ENCODE data around the gene SLC37A4. TPM values are rescaled to one million over a fixed set of nuclear protein-coding genes. Genes with fewer than 3 reads are reported as not detected.
"Not testable (repeated sequence)": the region's sequence is repeated elsewhere in the genome, so short reads cannot be mapped to it uniquely, and the experiment has no call there.

SLC37A4 gene
- 31.1 TPM for polyA plus RNA-seq (2013, experiment 1 of 2)
- polyA plus RNA-seq (2013, experiment 2 of 2), result 35.1 TPM

DNA sequence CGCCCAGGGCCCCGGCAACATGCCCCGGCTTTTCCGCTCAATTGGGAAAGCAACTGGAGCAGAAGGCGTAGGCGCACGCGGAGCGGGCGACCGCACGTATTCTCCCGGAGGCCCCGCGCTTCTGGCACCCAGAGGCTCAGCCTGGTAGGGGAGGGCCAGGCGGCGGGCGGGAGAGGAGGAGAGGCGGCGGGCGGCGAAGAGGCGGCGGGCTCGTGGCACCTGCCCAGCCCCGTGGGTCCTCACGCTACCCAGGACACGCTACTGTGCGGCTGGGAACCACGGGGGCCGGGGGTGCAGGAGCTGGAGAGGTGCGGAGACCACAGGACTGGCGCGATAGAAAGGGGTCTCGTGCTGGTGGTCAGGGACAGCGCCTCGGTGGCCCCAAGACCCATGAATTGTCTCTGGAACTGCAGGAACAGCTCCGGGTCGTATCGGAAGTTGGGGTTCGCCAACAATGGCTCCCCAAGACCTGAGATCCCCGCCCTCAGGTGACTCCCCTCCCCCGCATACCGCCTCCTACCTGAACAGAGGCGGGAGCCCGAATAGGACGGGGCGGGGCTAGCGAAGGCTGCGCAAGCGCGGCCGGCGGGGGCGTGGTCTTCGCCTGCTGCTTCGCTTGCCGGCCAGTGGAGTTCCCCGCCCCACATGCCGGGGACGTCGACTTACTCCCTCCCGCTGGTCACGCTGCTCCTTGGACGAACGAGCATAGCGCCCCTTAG is at the start of gene SLC37A4:
TSS of gene SLC37A4 (minus strand) at position 549 of the 719 bp plus-strand sequence.
- Histone ChIP-seq H3K4me3 (ENCODE audit: low read length) (peak within 1 kb of the TSS; percentile 87), H3K9me3 (ENCODE audit: insufficient read depth, low read depth, low read length) (no peaks in the 10 kb centered on the region), H3K4me1 (ENCODE audit: insufficient read depth, low read length) (peaks cover 12% of the 10 kb centered on the region), H3K27me3 (ENCODE audit: insufficient read depth, low read length) (no peaks in the 10 kb centered on the region), H3K9ac (ENCODE audit: low read depth, low read length) (peak within 1 kb of the TSS; percentile 86), H3K27ac (ENCODE audit: low read depth, low read length) (peak within 1 kb of the TSS; percentile 66), H3K36me3 (ENCODE audit: insufficient read depth, low read length) (peaks cover 35% of the 10 kb centered on the region)
- under 1% methylated on average over 67 of the region's 67 CpGs for WGBS

DNA sequence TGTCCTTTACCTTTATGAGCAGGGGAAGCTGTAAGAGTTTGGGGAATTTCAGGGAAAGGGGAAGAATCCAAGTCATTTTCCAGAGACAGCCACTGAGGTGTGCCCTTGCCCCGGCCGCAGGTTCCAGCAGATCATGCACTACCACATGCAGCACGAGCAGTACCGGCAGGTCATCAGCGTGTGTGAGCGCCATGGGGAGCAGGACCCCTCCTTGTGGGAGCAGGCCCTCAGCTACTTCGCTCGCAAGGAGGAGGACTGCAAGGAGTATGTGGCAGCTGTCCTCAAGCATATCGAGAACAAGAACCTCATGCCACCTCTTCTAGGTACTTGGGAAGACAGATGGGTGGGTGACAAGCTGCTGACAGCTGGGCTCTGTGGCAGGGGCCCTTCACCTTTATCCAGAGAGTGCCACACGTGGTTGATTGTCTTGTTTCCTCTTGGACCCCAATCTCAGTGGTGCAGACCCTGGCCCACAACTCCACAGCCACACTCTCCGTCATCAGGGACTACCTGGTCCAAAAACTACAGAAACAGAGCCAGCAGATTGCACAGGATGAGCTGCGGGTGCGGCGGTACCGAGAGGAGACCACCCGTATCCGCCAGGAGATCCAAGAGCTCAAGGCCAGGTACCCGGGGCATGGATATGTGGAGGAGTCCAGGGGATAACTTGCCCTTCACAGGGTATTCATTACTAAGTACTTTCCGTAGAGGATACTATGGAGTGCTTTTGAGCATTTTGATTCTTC is 48.2 kb upstream of the SLC37A4 start:
- H3K27ac ChIP-seq (ENCODE audit: low read depth, low read length), result no peak overlapping the region
- peaks cover 67% of the 10 kb centered on the region for H3K36me3 ChIP-seq (ENCODE audit: insufficient read depth, low read length)
- 92% methylated on average over 19 of the region's 19 CpGs for WGBS
- no peaks in the 10 kb centered on the region for H3K4me1 ChIP-seq (ENCODE audit: insufficient read depth, low read length)
- H3K9ac ChIP-seq (ENCODE audit: low read depth, low read length), result no peak overlapping the region
- no peaks in the 10 kb centered on the region for H3K9me3 ChIP-seq (ENCODE audit: insufficient read depth, low read depth, low read length)
- no peak overlapping the region for H3K4me3 ChIP-seq (ENCODE audit: low read length)
- no peaks in the 10 kb centered on the region for H3K27me3 ChIP-seq (ENCODE audit: insufficient read depth, low read length)

DNA sequence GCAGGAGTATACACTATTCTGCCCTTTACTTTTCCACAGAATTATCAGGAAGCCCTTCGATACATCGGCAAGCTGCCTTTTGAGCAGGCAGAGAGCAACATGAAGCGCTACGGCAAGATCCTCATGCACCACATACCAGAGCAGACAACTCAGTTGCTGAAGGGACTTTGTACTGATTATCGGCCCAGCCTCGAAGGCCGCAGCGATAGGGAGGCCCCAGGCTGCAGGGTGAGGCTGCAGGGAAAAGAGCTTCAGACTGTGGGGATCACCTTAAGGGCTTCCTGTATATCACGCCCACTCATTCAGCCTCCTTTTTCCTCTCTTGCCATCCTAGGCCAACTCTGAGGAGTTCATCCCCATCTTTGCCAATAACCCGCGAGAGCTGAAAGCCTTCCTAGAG is 47.2 kb upstream of the SLC37A4 start:
- WGBS, result 96% methylated on average over 11 of the region's 11 CpGs
- Histone ChIP-seq H3K9ac (ENCODE audit: low read depth, low read length) (no peak overlapping the region), H3K36me3 (ENCODE audit: insufficient read depth, low read length) (peaks cover 77% of the 10 kb centered on the region), H3K9me3 (ENCODE audit: insufficient read depth, low read depth, low read length) (no peaks in the 10 kb centered on the region), H3K4me1 (ENCODE audit: insufficient read depth, low read length) (no peaks in the 10 kb centered on the region), H3K27ac (ENCODE audit: low read depth, low read length) (no peak overlapping the region), H3K4me3 (ENCODE audit: low read length) (no peak overlapping the region), H3K27me3 (ENCODE audit: insufficient read depth, low read length) (no peaks in the 10 kb centered on the region)

DNA sequence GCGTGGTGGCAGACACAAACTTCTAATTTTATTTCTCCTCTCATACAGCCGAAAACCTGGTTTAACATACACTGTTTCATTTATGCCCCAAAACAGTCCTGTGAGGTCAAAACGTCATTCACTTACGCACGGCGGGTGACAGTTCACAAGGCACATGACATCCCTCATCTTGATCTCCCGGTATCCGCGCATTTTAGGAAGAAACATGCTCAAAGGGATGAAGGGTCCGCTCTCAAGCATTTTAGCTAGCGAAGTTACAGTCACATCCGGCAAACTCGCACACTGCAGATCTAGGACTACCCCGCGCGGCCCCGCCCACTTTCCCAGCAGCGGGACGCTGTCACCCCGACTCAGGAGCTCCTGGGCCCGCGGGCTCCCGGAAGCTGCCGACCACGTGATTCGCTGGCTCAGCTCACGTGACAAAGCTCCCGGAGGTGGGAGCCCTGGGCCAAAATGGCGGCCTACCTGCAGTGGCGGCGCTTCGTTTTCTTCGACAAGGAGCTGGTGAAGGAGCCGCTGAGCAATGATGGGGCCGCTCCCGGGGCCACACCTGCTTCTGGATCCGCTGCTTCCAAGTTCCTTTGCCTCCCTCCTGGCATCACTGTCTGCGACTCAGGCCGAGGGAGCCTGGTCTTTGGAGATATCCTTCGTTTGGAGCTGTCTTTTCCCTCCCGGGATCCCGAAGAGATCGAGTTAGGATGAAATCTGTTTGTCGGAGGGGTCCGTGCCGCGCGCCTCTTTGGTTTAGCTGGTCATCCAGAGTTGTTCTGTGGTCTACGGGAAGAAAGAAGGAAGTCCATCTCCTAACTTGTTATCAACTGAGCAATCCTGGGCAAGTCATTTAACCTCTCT is 36.9 kb upstream of the SLC37A4 start, which contains the start of gene VPS11:
TSS of gene VPS11 (plus strand) at position 448 of the 852 bp plus-strand sequence. CDS start at position 454, 6 bp downstream.
- peaks cover 27% of the 10 kb centered on the region for H3K36me3 ChIP-seq (ENCODE audit: insufficient read depth, low read length)
- H3K4me1 ChIP-seq (ENCODE audit: insufficient read depth, low read length), result no peaks in the 10 kb centered on the region
- no peaks in the 10 kb centered on the region for H3K27me3 ChIP-seq (ENCODE audit: insufficient read depth, low read length)
- peak within 1 kb of the TSS; percentile 90 for H3K9ac ChIP-seq (ENCODE audit: low read depth, low read length)
- peak within 1 kb of the TSS; percentile 67 for H3K27ac ChIP-seq (ENCODE audit: low read depth, low read length)
- no peaks in the 10 kb centered on the region for H3K9me3 ChIP-seq (ENCODE audit: insufficient read depth, low read depth, low read length)
- under 1% methylated on average over 49 of the region's 49 CpGs for WGBS
- H3K4me3 ChIP-seq (ENCODE audit: low read length), result peak within 1 kb of the TSS; percentile 96

DNA sequence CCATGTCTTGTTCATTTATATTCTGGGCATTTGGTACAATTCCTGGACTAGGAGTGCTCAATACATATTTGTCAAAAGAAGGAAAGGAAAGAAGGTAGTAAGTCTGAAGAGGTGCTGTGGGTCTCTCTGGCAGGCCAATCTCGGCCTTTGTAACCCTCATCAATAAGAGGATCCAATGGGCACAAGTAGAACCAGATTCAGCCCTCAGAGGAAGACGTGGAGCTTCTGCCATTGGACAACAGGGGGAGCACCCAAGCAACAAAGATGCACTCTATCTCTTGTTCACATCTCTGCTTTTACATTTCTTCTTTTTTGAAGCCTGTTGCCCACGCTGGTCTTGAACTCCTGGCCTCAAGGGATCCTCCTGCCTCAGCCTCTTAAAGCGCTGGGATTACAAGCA is 34.7 kb upstream of the SLC37A4 start:
- no peak overlapping the region for H3K4me3 ChIP-seq (ENCODE audit: low read length)
- no peak overlapping the region for H3K9ac ChIP-seq (ENCODE audit: low read depth, low read length)
- H3K9me3 ChIP-seq (ENCODE audit: insufficient read depth, low read depth, low read length), result no peaks in the 10 kb centered on the region
- 52% methylated on average over 4 of the region's 4 CpGs for WGBS
- no peaks in the 10 kb centered on the region for H3K27me3 ChIP-seq (ENCODE audit: insufficient read depth, low read length)
- no peaks in the 10 kb centered on the region for H3K4me1 ChIP-seq (ENCODE audit: insufficient read depth, low read length)
- H3K27ac ChIP-seq (ENCODE audit: low read depth, low read length), result no peak overlapping the region
- peaks cover 11% of the 10 kb centered on the region for H3K36me3 ChIP-seq (ENCODE audit: insufficient read depth, low read length)

DNA sequence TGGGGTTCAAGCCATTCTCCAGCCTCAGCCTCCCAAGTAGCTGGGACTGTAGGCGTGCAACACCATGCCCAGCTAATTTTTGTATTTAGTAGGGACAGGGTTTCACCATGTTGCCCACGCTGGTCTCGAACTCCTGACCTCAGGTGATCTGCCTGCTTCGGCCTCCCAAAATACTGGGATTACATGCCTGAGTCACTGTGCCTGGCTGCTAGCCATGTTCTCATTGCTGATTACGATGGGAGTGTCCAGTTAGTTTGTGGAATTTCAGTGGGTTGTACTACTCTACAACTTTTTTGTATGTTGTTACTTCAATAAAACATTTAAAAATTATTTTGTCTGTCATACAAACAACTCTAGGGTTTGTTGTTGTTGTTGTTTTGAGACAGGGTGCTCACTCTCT is 32.1 kb upstream of the SLC37A4 start:
- 92% methylated on average over 4 of the region's 5 CpGs for WGBS
- Histone ChIP-seq H3K27ac (ENCODE audit: low read depth, low read length) (no peak overlapping the region), H3K27me3 (ENCODE audit: insufficient read depth, low read length) (no peaks in the 10 kb centered on the region), H3K9me3 (ENCODE audit: insufficient read depth, low read depth, low read length) (no peaks in the 10 kb centered on the region), H3K9ac (ENCODE audit: low read depth, low read length) (no peak overlapping the region), H3K36me3 (ENCODE audit: insufficient read depth, low read length) (no peaks in the 10 kb centered on the region), H3K4me3 (ENCODE audit: low read length) (no peak overlapping the region), H3K4me1 (ENCODE audit: insufficient read depth, low read length) (0 out of 2 replicates have a peak, but pooled peaks cover 3% of the 10 kb centered on the region)

DNA sequence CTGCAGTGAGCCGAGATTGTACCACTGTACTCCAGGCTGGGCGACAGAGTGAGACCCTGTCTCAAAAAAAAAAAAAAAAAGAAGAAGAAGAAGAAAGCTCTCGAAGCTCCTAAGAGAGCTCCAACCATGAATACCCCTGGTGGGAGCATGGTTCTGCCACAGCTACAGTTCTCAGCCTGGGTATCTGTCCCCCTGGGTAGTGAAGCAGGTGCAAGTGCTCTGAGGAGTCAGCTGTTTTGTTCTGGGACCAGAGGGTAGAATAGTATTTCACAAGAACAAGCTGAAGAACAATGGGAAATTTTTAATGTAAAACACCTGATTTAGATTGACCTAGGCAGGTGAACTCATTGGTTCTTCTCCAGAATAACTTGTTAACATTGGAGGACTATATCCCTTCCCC is 30.6 kb upstream of the SLC37A4 start:
- Histone ChIP-seq H3K27me3 (ENCODE audit: insufficient read depth, low read length) (no peaks in the 10 kb centered on the region), H3K4me1 (ENCODE audit: insufficient read depth, low read length) (0 out of 2 replicates have a peak, but pooled peaks cover 3% of the 10 kb centered on the region), H3K9ac (ENCODE audit: low read depth, low read length) (no peak overlapping the region), H3K4me3 (ENCODE audit: low read length) (no peak overlapping the region), H3K27ac (ENCODE audit: low read depth, low read length) (no peak overlapping the region), H3K9me3 (ENCODE audit: insufficient read depth, low read depth, low read length) (no peaks in the 10 kb centered on the region), H3K36me3 (ENCODE audit: insufficient read depth, low read length) (no peaks in the 10 kb centered on the region)
- WGBS, result 96% methylated on average over 3 of the region's 3 CpGs

DNA sequence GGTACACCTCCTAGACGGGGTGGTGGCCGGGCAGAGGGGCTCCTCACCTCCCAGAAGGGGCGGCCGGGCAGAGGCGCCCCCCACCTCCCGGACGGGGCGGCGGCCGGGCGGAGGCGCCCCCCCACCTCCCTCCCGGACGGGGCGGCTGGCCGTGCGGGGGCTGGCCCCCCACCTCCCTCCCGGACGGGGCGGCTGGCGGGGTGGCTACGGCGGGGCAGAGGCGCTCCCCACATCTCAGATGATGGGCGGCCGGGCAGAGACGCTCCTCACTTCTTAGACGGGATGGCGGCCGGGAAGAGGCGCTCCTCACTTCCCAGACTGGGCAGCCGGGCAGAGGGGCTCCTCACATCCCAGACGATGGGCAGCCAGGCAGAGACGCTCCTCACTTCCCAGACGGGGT is 28.5 kb upstream of the SLC37A4 start:
- 92% methylated on average over 29 of the region's 35 CpGs for WGBS
- not testable (repeated sequence) for H3K27me3 ChIP-seq (ENCODE audit: insufficient read depth, low read length); H3K9me3 ChIP-seq (ENCODE audit: insufficient read depth, low read depth, low read length); H3K9ac ChIP-seq (ENCODE audit: low read depth, low read length); H3K4me1 ChIP-seq (ENCODE audit: insufficient read depth, low read length); H3K27ac ChIP-seq (ENCODE audit: low read depth, low read length); H3K4me3 ChIP-seq (ENCODE audit: low read length)
- H3K36me3 ChIP-seq (ENCODE audit: insufficient read depth, low read length), result peaks cover 16% of the 10 kb centered on the region

DNA sequence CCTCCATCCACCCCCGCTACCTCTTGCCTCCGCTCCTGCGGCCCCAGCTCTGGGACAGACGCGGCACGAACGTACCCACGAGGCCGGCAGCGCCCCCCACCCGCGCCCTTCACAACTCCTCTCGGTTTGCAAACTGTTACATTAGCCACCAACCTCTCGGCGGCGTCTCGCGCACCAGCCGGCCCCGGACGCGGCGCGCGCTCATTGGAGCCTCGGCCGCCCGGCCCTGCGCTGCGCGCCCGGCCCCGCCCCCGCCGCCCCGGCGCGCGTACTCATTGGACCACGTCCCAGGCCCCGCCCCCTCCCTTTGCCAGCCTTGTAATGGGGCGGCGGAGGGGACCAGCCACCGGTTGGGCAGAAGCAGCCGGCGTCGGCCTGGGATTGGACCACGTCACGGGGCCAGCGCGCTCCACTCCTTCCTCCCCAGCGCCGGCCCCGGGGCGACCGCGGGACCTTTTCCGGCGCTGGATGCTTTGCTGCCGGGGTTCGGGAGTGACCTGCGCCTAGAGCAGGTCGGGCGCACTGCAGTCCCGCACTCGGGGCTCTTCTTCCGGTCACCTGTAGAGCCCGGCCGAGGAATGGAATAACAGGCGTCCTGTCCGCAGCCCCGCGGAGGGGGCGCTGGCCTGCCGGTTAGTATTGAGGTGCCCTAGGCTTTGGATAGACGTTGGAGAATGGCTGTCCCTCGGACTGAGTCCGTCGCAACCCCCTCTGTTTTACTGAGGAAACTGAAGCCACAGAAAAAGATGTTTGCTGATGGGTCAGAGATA is 26.5 kb upstream of the SLC37A4 start, which contains the start of gene HYOU1:
TSS of gene HYOU1 (minus strand) at position 206 of the 770 bp plus-strand sequence. CDS start 1,045 bp downstream, outside the sequence.
- Histone ChIP-seq H3K27me3 (ENCODE audit: insufficient read depth, low read length) (no peaks in the 10 kb centered on the region), H3K4me1 (ENCODE audit: insufficient read depth, low read length) (0 out of 2 replicates have a peak, but pooled peaks cover 8% of the 10 kb centered on the region), H3K9me3 (ENCODE audit: insufficient read depth, low read depth, low read length) (no peaks in the 10 kb centered on the region), H3K36me3 (ENCODE audit: insufficient read depth, low read length) (peaks cover 36% of the 10 kb centered on the region), H3K27ac (ENCODE audit: low read depth, low read length) (peak within 1 kb of the TSS; percentile 97), H3K4me3 (ENCODE audit: low read length) (peak within 1 kb of the TSS; percentile 73), H3K9ac (ENCODE audit: low read depth, low read length) (peak within 1 kb of the TSS; percentile 93)
- WGBS, result under 1% methylated on average over 78 of the region's 79 CpGs

DNA sequence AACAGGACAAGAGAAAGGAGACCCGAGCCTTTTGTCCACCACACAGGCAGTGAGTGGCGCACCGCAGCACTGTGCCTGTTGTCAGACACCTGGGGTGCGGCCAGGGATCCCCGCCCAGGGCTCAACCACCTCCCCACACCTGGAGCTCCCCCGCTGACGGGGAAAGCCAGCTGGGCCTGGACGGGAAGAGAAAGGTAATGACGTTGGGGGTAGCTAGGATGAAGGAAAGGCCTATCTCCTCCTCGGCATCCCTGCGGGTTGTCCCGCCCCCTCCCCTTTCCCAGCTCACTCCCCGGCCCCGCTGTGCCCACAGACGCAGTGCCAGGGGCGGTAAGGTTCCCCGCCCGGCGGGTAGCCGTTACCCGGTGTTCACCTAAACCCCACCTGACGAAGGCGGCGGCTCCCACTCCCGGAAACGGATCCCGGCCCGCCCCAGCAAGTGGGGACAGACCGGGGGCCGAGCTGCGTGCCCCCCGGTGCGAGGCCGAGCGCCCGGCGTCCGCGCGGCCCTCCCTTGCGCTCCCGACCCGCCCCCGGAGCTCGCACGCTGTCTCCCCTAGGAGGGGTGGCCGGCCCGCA is 25.8 kb upstream of the SLC37A4 start:
- peak overlapping the region; percentile 97 for H3K27ac ChIP-seq (ENCODE audit: low read depth, low read length)
- no peaks in the 10 kb centered on the region for H3K27me3 ChIP-seq (ENCODE audit: insufficient read depth, low read length)
- peak overlapping the region; percentile 93 for H3K9ac ChIP-seq (ENCODE audit: low read depth, low read length)
- H3K9me3 ChIP-seq (ENCODE audit: insufficient read depth, low read depth, low read length), result no peaks in the 10 kb centered on the region
- peaks cover 42% of the 10 kb centered on the region for H3K36me3 ChIP-seq (ENCODE audit: insufficient read depth, low read length)
- under 1% methylated on average over 44 of the region's 48 CpGs for WGBS
- 0 out of 2 replicates have a peak, but pooled peaks cover 8% of the 10 kb centered on the region for H3K4me1 ChIP-seq (ENCODE audit: insufficient read depth, low read length)
- H3K4me3 ChIP-seq (ENCODE audit: low read length), result peak overlapping the region; percentile 68
